Measurements from ENCODE around the gene GPR17.

DNA sequence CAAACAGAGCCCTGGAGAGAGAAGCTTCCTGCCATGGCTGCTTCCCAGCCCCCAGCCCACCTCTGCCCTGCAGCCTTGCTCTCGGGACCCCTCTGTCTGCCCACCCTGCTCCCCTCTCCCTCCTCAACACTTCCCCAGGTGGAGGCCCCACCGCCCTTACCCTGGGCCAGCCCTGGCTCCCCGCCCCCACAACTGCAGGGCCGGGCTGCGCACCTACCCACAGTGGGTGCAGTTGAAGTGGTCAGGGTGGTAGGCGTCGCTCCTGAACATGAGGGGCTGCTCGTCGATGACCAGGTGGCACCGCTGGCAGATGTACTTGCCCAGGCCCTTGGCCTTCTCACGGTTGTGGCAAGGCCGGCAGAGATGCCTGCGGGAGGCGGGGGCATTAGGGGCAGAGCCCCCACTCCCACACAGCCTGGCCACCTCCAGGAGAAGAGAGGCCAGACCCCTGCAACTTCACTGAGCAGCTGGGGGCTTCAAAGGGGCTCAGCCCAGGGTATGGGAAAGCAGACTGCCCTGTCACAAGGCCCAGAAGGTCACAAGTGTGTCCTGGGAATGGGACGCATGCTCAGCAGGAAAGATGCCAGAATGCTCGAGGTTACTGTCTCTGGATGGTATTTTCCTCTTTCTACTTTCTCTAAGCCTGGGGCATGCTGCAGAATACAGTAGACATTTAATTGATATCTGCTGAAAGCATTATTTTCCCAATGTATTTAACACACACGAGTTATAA is 3.1 kb upstream of the GPR17 start:
- TF ChIP-seq, protein P1, sequence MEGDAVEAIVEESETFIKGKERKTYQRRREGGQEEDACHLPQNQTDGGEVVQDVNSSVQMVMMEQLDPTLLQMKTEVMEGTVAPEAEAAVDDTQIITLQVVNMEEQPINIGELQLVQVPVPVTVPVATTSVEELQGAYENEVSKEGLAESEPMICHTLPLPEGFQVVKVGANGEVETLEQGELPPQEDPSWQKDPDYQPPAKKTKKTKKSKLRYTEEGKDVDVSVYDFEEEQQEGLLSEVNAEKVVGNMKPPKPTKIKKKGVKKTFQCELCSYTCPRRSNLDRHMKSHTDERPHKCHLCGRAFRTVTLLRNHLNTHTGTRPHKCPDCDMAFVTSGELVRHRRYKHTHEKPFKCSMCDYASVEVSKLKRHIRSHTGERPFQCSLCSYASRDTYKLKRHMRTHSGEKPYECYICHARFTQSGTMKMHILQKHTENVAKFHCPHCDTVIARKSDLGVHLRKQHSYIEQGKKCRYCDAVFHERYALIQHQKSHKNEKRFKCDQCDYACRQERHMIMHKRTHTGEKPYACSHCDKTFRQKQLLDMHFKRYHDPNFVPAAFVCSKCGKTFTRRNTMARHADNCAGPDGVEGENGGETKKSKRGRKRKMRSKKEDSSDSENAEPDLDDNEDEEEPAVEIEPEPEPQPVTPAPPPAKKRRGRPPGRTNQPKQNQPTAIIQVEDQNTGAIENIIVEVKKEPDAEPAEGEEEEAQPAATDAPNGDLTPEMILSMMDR (IDR thresholded peaks at IDR 0.05 in 4 of 5, conservative IDR thresholded peaks at IDR 0.05 in 1 of 5), result no peak
- no peak for TF ChIP-seq POLR2A (IDR thresholded peaks at IDR 0.05)
